Activated CD8-positive, alpha-beta memory T cell treated with anti-CD3 and anti-CD28 coated beads, Interleukin-2, amount 50 U/mL, for 4 hours (primary cell): ENCODE results near the gene RABGGTB.
"Not testable (repeated sequence)": the region's sequence is repeated elsewhere in the genome, so short reads cannot be mapped to it uniquely, and the experiment has no call there.

Experiments
- DNase-seq: peaks from one replicate; pipeline ENCODE4 v3.0.0-alpha.2; 2020

Gene RABGGTB

GRCh38 chr1:75785983-75786853 lies at the start of gene RABGGTB:
RABGGTB (plus strand) TSS chr1:75786256; CDS start chr1:75786272, 16 bp downstream.
- peak; percentile 93 for DNase-seq

- no peak for DNase-seq
These were observed 43.9 kb upstream of the RABGGTB start for GRCh38 chr1:75742047-75742625.

- no peak for DNase-seq
These were observed 40.8 kb upstream of the RABGGTB start for GRCh38 chr1:75745276-75745675.

- not testable (repeated sequence) for DNase-seq
These were observed 28.8 kb upstream of the RABGGTB start for GRCh38 chr1:75757210-75757609.

GRCh38 chr1:75758543-75758942 lies 27.5 kb upstream of the RABGGTB start:
- DNase-seq = not testable (repeated sequence)

- DNase-seq = no peak
These were observed 21.9 kb upstream of the RABGGTB start for GRCh38 chr1:75764057-75764655.

GRCh38 chr1:75765697-75766355 lies 20.2 kb upstream of the RABGGTB start:
- no peak for DNase-seq

- DNase-seq = no peak
These were observed 18.0 kb upstream of the RABGGTB start for GRCh38 chr1:75768016-75768415.

GRCh38 chr1:75770761-75771160 lies 15.3 kb upstream of the RABGGTB start:
- no peak for DNase-seq

- DNase-seq = no peak
These were observed 14.1 kb upstream of the RABGGTB start for GRCh38 chr1:75771978-75772377.

- not testable (repeated sequence) for DNase-seq
These were observed 8.2 kb upstream of the RABGGTB start for GRCh38 chr1:75777812-75778211.

GRCh38 chr1:75778694-75779093 lies 7.4 kb upstream of the RABGGTB start:
- not testable (repeated sequence) for DNase-seq

GRCh38 chr1:75780183-75780582 lies 5.9 kb upstream of the RABGGTB start:
- DNase-seq = not testable (repeated sequence)

- not testable (repeated sequence) for DNase-seq
These were observed 2.1 kb upstream of the RABGGTB start for GRCh38 chr1:75783920-75784319.

- no peak for DNase-seq
These were observed 605 bp upstream of the RABGGTB start for GRCh38 chr1:75785320-75785982.

GRCh38 chr1:75786901-75787493 lies 941 bp downstream of the RABGGTB start:
- DNase-seq = no peak

GRCh38 chr1:75787524-75787923 lies 1.5 kb downstream of the RABGGTB start:
- no peak for DNase-seq

- no peak for DNase-seq
These were observed 3.9 kb downstream of the RABGGTB start for GRCh38 chr1:75789988-75790387.

GRCh38 chr1:75791022-75791421 lies 5.0 kb downstream of the RABGGTB start:
- no peak for DNase-seq

GRCh38 chr1:75792091-75792490 lies 6.0 kb downstream of the RABGGTB start:
- no peak for DNase-seq

- DNase-seq = no peak
These were observed 8.3 kb downstream of the RABGGTB start for GRCh38 chr1:75794382-75794781.

- no peak for DNase-seq
These were observed 9.7 kb downstream of the RABGGTB start for GRCh38 chr1:75795703-75796193.
